Esophagus (tissue), 2 donors: Measurements from ENCODE around the gene CHRNE. TPM values are rescaled to one million over a fixed set of nuclear protein-coding genes. Genes with fewer than 3 reads are reported as not detected.
A peak's percentile ranks its signal among the peaks of the same experiment; 100 is the strongest.
"Not testable (repeated sequence)": the region's sequence is repeated elsewhere in the genome, so short reads cannot be mapped to it uniquely, and the experiment has no call there.

Experiments used
- H3K27ac ChIP-seq, 2 donors: one replicate each; pipeline ENCODE4 v1.5.1; 2013; ENCODE audit warnings: low read depth in 2 of 2, mild to moderate bottlenecking in 2 of 2, inconsistent platforms in 1 of 2, low read length in 1 of 2, moderate library complexity in 1 of 2
- H3K27me3 ChIP-seq, 2 donors: one replicate each; pipeline ENCODE4 v1.6.1; 2013; ENCODE audit warnings: low read length in 2 of 2, control low read depth in 1 of 2, mild to moderate bottlenecking in 1 of 2; ENCODE audit not compliant: insufficient read depth in 2 of 2, control insufficient read depth in 1 of 2
- H3K36me3 ChIP-seq, 2 donors: one replicate each; pipeline ENCODE4 v1.6.1; 2013; ENCODE audit warnings: low read length in 1 of 2; ENCODE audit not compliant: control insufficient read depth in 2 of 2, insufficient read depth in 2 of 2
- H3K4me1 ChIP-seq, 2 donors: one replicate each; pipeline ENCODE4 v1.6.1; 2013; ENCODE audit warnings: low read length in 1 of 2; ENCODE audit not compliant: control insufficient read depth in 2 of 2, insufficient read depth in 2 of 2
- H3K4me3 ChIP-seq, 2 donors: one replicate each; pipeline ENCODE4 v1.5.1; 2013; ENCODE audit warnings: low read length in 2 of 2, mild to moderate bottlenecking in 2 of 2, low read depth in 1 of 2, moderate library complexity in 1 of 2
- H3K9me3 ChIP-seq, 2 donors: one replicate each; pipeline ENCODE4 v1.6.1; 2013; ENCODE audit warnings: mild to moderate bottlenecking in 2 of 2, low read depth in 1 of 2, low read length in 1 of 2, moderate library complexity in 1 of 2; ENCODE audit not compliant: control insufficient read depth in 2 of 2, insufficient read depth in 1 of 2
- WGBS, 2 donors: extraction: QIAGEN DNeasy Blood & Tissue Kit; methylation state at CpG; one replicate each; pipeline ENCODE4 v1.1.7; 2013; 5-methylcytosine and 5-hydroxymethylcytosine counted together
- polyA plus RNA-seq, 2 donors: library from polyadenylated mRNA; stranded (reverse); fragments of 200-250 nt; gene quantifications; one replicate each; pipeline ENCODE4 v1.2.3, GENCODE V29; 2013
- donor health status: healthy with polysubstance abuse.
- donor health status: Bipolar disorder and iron deficiency.

CHRNE gene
- polyA plus RNA-seq, 2 donors = 0.16 to 0.47 TPM

GRCh38 chr17:4914551-4914950, 11.7 kb upstream of the CHRNE start:
- not testable (repeated sequence) for H3K4me3 ChIP-seq, H3K9me3 ChIP-seq
- WGBS, 2 donors = 86 to 95% methylated on average over 4 of the region's 4 CpGs

DNA sequence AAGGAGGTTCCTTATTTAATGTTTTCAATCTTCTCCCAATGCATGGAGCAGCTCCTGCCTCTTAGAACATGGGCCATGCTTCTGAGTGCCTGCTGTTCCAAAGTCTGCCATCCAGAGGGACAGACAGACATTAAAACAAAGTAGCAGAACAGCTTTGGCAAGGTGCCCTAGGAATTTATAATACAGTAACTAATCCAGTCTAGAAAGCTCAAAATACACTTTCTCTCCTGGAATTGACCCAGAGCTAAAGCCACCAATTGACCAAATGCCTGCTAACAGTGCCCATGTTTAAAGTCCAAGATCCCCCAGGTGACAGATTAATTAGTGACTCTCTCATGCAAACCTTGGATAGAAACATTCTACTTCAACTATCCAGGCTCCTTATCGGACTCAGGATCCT, 11.1 kb upstream of the CHRNE start:
- Histone ChIP-seq H3K27ac (no peak overlapping the region), H3K4me1 (no peaks in the 10 kb centered on the region), H3K36me3 (no peaks in the 10 kb centered on the region), H3K9me3 (no peaks in the 10 kb centered on the region), H3K4me3 (no peak overlapping the region), H3K27me3 (no peaks in the 10 kb centered on the region)
- 67 to 83% methylated on average over 1 of the region's 1 CpG for WGBS, 2 donors

More at GRCh38 chr17:4914551-4914950, 11.7 kb upstream of the CHRNE start:
- not testable (repeated sequence) for H3K36me3 ChIP-seq, H3K4me1 ChIP-seq, H3K27ac ChIP-seq, H3K27me3 ChIP-seq

DNA sequence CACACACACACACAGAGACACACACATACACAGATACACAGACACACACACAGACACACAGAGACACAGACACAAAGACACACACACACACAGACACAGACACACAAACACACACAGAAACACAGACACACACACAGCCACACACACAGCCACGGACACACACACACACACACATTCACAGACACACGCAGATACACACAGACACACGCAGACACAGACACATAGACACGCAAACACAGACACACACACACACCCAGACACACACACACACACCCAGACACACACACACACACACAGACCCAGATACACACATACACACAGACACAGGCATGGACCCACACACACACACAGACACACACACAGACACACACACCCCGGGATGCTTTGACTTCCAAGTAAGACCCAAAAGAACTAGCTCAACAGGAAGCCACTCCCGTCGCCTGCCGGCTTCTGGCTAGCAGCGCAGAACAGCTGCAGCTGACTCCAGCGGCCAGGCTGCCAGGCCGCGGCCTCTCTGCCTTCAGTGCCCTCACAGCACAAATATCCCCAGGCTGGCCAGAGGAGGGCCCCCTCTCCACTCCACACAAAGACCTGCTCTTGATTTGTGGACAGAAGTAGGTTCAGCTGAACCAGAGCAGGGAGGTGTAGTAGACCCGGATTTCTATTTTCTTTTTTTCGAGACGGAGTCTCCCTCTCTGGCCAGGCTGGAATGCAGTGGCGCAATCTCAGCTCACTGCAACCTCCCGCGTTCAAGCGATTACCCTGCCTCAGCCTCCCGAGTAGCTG, 6.0 kb upstream of the CHRNE start:
- Histone ChIP-seq H3K27ac (peak overlapping the region; percentile 90 to 98), H3K36me3 (no peaks in the 10 kb centered on the region), H3K9me3 (no peaks in the 10 kb centered on the region), H3K27me3 (no peaks in the 10 kb centered on the region), H3K4me1 (peaks cover 0 to 4% of the 10 kb centered on the region in 2 donors), H3K4me3 (no peak overlapping the region)
- 15 to 19% methylated on average over 20 of the region's 20 CpGs for WGBS, 2 donors

- H3K27me3 ChIP-seq = no peaks in the 10 kb centered on the region
- no peaks in the 10 kb centered on the region for H3K36me3 ChIP-seq
- peak overlapping the region; percentile 90 to 98 for H3K27ac ChIP-seq
- peaks cover 0 to 6% of the 10 kb centered on the region in 2 donors for H3K4me1 ChIP-seq
- 28 to 49% methylated on average over 10 of the region's 10 CpGs for WGBS, 2 donors
- H3K4me3 ChIP-seq = no peak overlapping the region
- no peaks in the 10 kb centered on the region for H3K9me3 ChIP-seq
Observed at GRCh38 chr17:4908301-4908700, 5.4 kb upstream of the CHRNE start.

- not testable (repeated sequence) for H3K4me3 ChIP-seq, H3K27ac ChIP-seq
- H3K4me1 ChIP-seq = peaks cover 0 to 12% of the 10 kb centered on the region in 2 donors
Observed at GRCh38 chr17:4906642-4907041, 3.7 kb upstream of the CHRNE start.

DNA sequence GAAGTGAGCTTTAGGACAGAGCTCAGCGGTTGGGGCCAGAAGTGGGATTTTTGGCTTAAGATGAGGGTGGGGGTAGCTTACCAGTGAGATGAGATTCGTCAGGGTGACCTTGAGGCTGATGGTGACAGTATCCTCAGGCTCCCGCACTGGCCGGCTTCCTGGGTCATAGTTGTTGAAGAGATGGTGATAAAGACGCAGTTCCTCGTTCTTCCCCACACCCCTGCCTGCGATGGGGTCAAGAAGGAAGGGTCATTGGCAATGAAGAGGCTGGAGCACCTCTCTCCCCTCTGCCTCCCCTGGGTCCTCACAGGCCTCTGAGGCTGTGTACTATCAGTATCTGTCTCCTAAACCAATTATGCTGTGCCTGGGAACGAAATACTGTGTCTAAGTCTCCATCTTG, 358 bp downstream of the CHRNE start:
- Histone ChIP-seq H3K4me1 (peaks cover 0 to 17% of the 10 kb centered on the region in 2 donors), H3K27ac (peak overlapping the region; percentile 38 to 85), H3K4me3 (no peak overlapping the region), H3K27me3 (no peaks in the 10 kb centered on the region), H3K36me3 (peaks cover 0 to 6% of the 10 kb centered on the region in 2 donors), H3K9me3 (no peaks in the 10 kb centered on the region)
- 70 to 71% methylated on average over 8 of the region's 8 CpGs for WGBS, 2 donors

More at GRCh38 chr17:4906642-4907041, 3.7 kb upstream of the CHRNE start:
- not testable (repeated sequence) for H3K27me3 ChIP-seq, H3K36me3 ChIP-seq, H3K9me3 ChIP-seq

DNA sequence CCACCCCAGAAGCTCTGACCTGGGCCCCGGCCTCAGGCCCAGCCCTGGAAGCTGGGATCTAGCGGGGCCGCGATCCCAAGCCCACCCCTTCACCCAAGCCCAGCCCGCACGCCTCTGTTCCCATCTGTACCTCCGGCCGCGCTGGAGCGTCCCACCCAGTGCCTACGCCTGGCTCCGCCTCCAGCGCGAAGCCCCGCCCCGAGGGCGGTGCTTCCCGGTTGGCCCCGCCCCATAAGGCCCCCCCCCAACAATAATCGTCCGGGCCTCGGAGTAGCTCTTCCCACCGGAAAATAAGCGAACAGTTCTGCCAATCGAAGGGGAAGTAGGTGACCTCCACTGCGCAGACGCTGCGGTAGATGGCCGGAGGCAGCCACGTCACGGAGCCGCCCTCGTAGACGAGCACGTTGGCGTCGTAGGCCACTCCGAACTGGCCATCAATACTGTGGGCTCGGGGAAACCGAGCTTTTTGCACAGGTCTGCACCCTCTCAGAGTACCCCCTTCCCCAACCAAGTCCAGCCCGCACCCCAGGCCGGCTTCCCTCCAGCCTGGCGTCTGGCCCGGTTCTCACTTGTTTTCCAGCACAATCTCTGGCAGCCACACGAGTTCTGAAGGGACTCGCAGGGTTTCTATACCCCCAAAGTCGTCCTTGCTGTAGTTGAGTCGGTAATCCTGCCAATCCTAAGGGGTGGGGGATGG, 1.1 kb downstream of the CHRNE start:
- 49 to 60% methylated on average over 44 to 48 of the region's 48 CpGs for WGBS, 2 donors
- H3K27ac ChIP-seq = peak overlapping the region in 1 of 2 donors; percentile 39
- H3K9me3 ChIP-seq = no peaks in the 10 kb centered on the region
- peaks cover 0 to 11% of the 10 kb centered on the region in 2 donors for H3K36me3 ChIP-seq
- H3K4me1 ChIP-seq = peaks cover 0 to 17% of the 10 kb centered on the region in 2 donors
- H3K27me3 ChIP-seq = no peaks in the 10 kb centered on the region
- no peak overlapping the region for H3K4me3 ChIP-seq

DNA sequence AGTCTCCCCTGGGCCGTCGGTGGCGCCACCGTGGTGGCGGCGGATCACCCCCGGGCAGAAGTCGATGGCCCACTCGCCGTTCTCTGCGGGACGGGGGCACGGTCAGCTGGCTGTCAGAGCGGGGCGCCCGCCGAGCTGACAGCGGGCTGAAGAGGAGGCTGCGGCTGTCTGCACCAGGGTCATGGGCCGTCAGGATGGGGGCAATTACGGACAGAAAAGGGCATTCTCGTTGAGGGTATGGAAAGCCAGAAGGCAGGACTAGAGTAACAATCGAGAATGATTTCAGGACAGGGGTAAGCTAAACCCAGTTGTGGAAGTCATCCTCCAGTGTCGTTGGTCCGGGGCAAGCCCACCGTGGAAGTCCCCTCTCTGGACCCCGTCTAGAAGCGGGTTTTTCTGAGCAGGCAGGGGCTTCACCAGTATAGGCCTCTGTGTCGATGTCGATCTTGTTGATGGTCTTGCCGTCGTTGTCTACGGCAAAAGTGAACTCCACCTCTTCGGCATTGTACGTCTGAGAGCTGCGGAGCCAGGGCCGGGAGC, 1.7 kb downstream of the CHRNE start:
- Histone ChIP-seq H3K4me3 (no peak overlapping the region), H3K27ac (peak overlapping the region in 1 of 2 donors; percentile 50), H3K9me3 (no peaks in the 10 kb centered on the region), H3K4me1 (peaks cover 0 to 17% of the 10 kb centered on the region in 2 donors), H3K36me3 (peaks cover 0 to 17% of the 10 kb centered on the region in 2 donors), H3K27me3 (no peaks in the 10 kb centered on the region)
- WGBS, 2 donors = 57 to 67% methylated on average over 37 of the region's 37 CpGs

GRCh38 chr17:4900231-4901107, 2.4 kb downstream of the CHRNE start:
- H3K9me3 ChIP-seq = no peaks in the 10 kb centered on the region
- no peak overlapping the region for H3K27ac ChIP-seq
- peak overlapping the region in 1 of 2 donors; percentile 51 for H3K4me3 ChIP-seq
- H3K4me1 ChIP-seq = peaks cover 0 to 17% of the 10 kb centered on the region in 2 donors
- H3K27me3 ChIP-seq = no peaks in the 10 kb centered on the region
- 31 to 35% methylated on average over 62 to 65 of the region's 65 CpGs for WGBS, 2 donors
- peaks cover 0 to 24% of the 10 kb centered on the region in 2 donors for H3K36me3 ChIP-seq
